Naive thymus-derived CD4-positive, alpha-beta T cell (primary cell): ENCODE data around the gene PHOSPHO1. TPM values are rescaled to one million over a fixed set of nuclear protein-coding genes. Genes with fewer than 3 reads are reported as not detected.
A peak's percentile ranks its signal among the peaks of the same experiment; 100 is the strongest.

Experiments used
- ATAC-seq: fragments of 150-1000 bp; cut with Tn5 transposase; 2 replicates; pipeline ENCODE4 v1.10.0; 2021; ENCODE audit warnings: mild to moderate bottlenecking, moderate library complexity
- CTCF ChIA-PET: fragments of 350-600 bp; sonication (Branson Sonifier 250); formaldehyde crosslinking; loops from one replicate; lab custom pipeline; 2021; ENCODE audit warnings: antibody characterized with exemption; lab: Charles Lee
- POLR2A ChIA-PET: fragments of 350-600 bp; sonication (Branson Sonifier 250); formaldehyde crosslinking; loops from one replicate; lab custom pipeline; 2021; ENCODE audit warnings: antibody characterized with exemption, inconsistent platforms; lab: Charles Lee
- DNase-seq, 9 donors: peaks; one replicate each; pipeline versions ENCODE4 v3.0.0 to v3.0.0-alpha.2; 2020 to 2022; ENCODE audit warnings: mixed read lengths in 1 of 9
- H3K27ac ChIP-seq: one replicate; pipeline ENCODE4 v1.7.0; 2013; ENCODE audit warnings: mild to moderate bottlenecking, low read depth, low read length, moderate library complexity
- H3K27me3 ChIP-seq, 2 donors: one replicate each; pipeline ENCODE4 v1.7.0; 2013; ENCODE audit warnings: low read length in 2 of 2, mild to moderate bottlenecking in 2 of 2, moderate library complexity in 2 of 2; ENCODE audit not compliant: control insufficient read depth in 2 of 2, insufficient read depth in 2 of 2
- H3K36me3 ChIP-seq, 3 experiments: 1 replicate in 2 of 3; 2 replicates in 1 of 3; pipeline ENCODE4 v1.7.0; 2013; ENCODE audit warnings: low read length in 3 of 3, mild to moderate bottlenecking in 3 of 3, moderate library complexity in 1 of 3; ENCODE audit not compliant: insufficient read depth in 3 of 3, control insufficient read depth in 2 of 3
- H3K4me1 ChIP-seq, 2 donors: one replicate each; pipeline ENCODE4 v1.7.0; 2013; ENCODE audit warnings: low read length in 2 of 2, mild to moderate bottlenecking in 2 of 2, moderate library complexity in 1 of 2; ENCODE audit not compliant: control insufficient read depth in 2 of 2, insufficient read depth in 2 of 2
- H3K4me3 ChIP-seq: 2 replicates; pipeline ENCODE4 v1.7.0; 2013; ENCODE audit warnings: mild to moderate bottlenecking, low read length
- H3K9me3 ChIP-seq, 3 experiments: 1 replicate in 2 of 3; 2 replicates in 1 of 3; pipeline ENCODE4 v1.7.0; 2013; ENCODE audit warnings: low read length in 3 of 3; ENCODE audit not compliant: control insufficient read depth in 2 of 3
- H3K27ac Mint-ChIP-seq, 9 donors: one replicate each; pipeline ENCODE4 v1.8.0; 2020 to 2022; ENCODE audit warnings: mixed read lengths in 9 of 9, mild to moderate bottlenecking in 8 of 9, moderate library complexity in 5 of 9, inconsistent platforms in 2 of 9
- H3K27me3 Mint-ChIP-seq, 5 donors: one replicate each; pipeline ENCODE4 v1.8.0; 2021 to 2022; ENCODE audit warnings: mixed read lengths in 5 of 5, mild to moderate bottlenecking in 1 of 5
- H3K36me3 Mint-ChIP-seq, 5 donors: one replicate each; pipeline ENCODE4 v1.8.0; 2020 to 2022; ENCODE audit warnings: mixed read lengths in 5 of 5, mild to moderate bottlenecking in 3 of 5, inconsistent platforms in 1 of 5
- H3K4me1 Mint-ChIP-seq, 7 donors: one replicate each; pipeline ENCODE4 v1.8.0; 2020 to 2022; ENCODE audit warnings: mixed read lengths in 7 of 7, mild to moderate bottlenecking in 3 of 7, inconsistent platforms in 1 of 7
- H3K4me3 Mint-ChIP-seq, 10 donors: one replicate each; pipeline ENCODE4 v1.8.0; 2020 to 2022; ENCODE audit warnings: mild to moderate bottlenecking in 10 of 10, mixed read lengths in 10 of 10, moderate library complexity in 6 of 10, inconsistent platforms in 2 of 10
- H3K9me3 Mint-ChIP-seq, 11 donors: one replicate each; pipeline ENCODE4 v1.8.0; 2020 to 2022; ENCODE audit warnings: mixed read lengths in 11 of 11, mild to moderate bottlenecking in 4 of 11, inconsistent platforms in 1 of 11, moderate library complexity in 1 of 11
- intact Hi-C, 2 donors: fragments of 100-400 bp; cut with micrococcal nuclease; formaldehyde crosslinking; loops; one replicate each; pipeline ENCODE4 v1.15.1; 2023
- polyA plus RNA-seq, 2 donors: library from polyadenylated mRNA; unstranded; fragments of 300-500 nt; fragmentation: Illumina TruSeq; gene quantifications; one replicate each; pipeline ENCODE4 v1.2.3, GENCODE V29; 2021
- total RNA-seq, 6 experiments: library from RNA in 5 of 6; stranded (reverse) in 5 of 6; gene quantifications; 1 replicate in 5 of 6; 2 replicates in 1 of 6; pipeline ENCODE4 v1.2.3 and lab custom pipeline; 2021 to 2026

The PHOSPHO1 gene
- total and polyA plus RNA-seq, 7 experiments from 2014 or later: 0.17 to 0.99 (median 0.46) TPM; not detected in 4

DNA sequence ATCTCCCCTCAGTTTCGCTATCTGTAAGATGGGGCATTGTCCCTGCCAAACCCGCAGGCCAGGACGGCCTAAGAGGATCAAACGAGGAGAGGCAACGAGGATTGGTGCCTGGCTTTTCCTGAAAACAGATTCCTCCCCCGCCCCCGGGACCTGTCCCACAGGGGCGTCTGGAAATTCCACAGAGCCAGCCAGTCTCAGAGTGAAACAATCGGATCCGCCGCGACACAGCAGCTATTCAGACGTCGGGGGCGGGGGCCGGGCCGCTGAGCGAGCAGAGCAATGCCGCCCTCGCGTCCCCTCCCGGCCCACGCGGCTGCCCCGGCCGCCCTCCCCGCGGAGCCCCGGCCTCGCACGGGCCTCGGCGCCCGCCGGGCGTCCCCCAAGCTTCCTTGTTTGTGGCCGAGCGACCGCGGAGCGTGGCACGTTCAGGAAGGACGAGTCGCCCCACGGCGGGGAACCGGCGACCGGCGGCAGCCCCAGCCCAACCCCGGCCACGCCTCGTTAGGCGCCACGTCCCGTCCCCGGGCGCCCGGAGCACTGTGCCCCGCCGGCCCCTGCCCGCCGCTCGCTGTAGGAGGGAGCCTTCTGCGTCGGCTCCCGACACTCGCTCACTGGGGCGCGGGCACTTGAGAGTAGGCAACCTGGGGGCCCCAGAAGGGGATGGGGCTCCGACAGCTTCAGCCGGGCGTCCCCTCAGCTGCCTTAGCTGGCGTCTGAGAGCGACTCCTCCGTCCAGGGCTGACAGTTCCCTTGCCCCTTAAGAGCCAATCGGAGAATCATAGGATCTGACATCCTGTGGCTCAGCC, 29.6 kb upstream of the PHOSPHO1 start:
- Mint-ChIP-seq H3K27ac (peak overlapping the region in 1 of 9 donors; percentile 55), H3K36me3 (no peaks in the 10 kb centered on the region), H3K9me3 (no peaks in the 10 kb centered on the region), H3K4me3 (peak overlapping the region; percentile 63 to 86 (median 82)), H3K4me1 (peaks cover 0 to 10% (median 8%) of the 10 kb centered on the region in 7 donors), H3K27me3 (peaks cover 0 to 22% (median 8%) of the 10 kb centered on the region in 5 donors)
- H3K4me3 ChIP-seq: peak overlapping the region; percentile 64
- ChIA-PET CTCF (interaction anchor here (0.6 kb wide), 1 partner anchor 203 kb away, joined by 3 read pairs; no protein-coding TSS in a partner anchor), POLR2A (interaction anchor here (0.6 to 0.7 kb wide), 2 partner anchors 18 to 39 kb away, joined by 3 read pairs; no protein-coding TSS in a partner anchor)
- peak; percentile 4 to 76 (median 30) for DNase-seq
- H3K9me3 ChIP-seq: no peaks in the 10 kb centered on the region
- intact Hi-C loops: loop anchor here in 1 of 2 donors (2.0 kb wide), 1 partner anchor 33 kb away; no protein-coding TSS in a partner anchor
- ATAC-seq: peak; percentile 80
- no peaks in the 10 kb centered on the region for H3K27me3 ChIP-seq
- H3K36me3 ChIP-seq: no peaks in the 10 kb centered on the region
- H3K4me1 ChIP-seq: peaks cover 5 to 6% of the 10 kb centered on the region in 2 donors
- no peak overlapping the region for H3K27ac ChIP-seq

DNA sequence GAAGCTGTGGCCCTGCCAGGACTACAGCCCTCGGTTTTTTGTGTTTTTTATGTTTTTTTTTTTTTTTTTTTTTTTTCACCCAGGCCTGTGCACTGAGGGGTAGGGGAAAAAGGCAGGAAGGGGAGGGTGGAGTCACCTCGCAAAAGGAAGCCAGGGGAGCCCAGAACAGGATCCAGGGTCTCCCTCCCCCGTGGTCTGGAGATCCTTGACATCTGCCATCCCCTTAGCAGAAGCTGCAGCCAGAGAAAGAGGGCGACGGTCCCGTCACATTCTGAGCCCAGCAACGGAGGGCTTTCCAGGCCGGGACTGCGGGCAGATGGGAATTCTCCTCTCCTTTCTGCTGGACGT, 29.1 kb upstream of the PHOSPHO1 start:
- Histone ChIP-seq H3K27ac (no peak overlapping the region), H3K9me3 (no peaks in the 10 kb centered on the region), H3K27me3 (no peaks in the 10 kb centered on the region), H3K4me3 (peak overlapping the region; percentile 64), H3K4me1 (peaks cover 5 to 6% of the 10 kb centered on the region in 2 donors), H3K36me3 (no peaks in the 10 kb centered on the region)
- H3K36me3 Mint-ChIP-seq: no peaks in the 10 kb centered on the region
- H3K27ac Mint-ChIP-seq: no peak overlapping the region
- DNase-seq (no peak), ATAC-seq (no peak)
- ChIA-PET CTCF (interaction anchor here (0.6 kb wide), 1 partner anchor 203 kb away, joined by 3 read pairs; no protein-coding TSS in a partner anchor), POLR2A (interaction anchor here (0.6 to 0.9 kb wide), 3 partner anchors 19 to 39 kb away, joined by 3 to 4 read pairs (median 3); no protein-coding TSS in a partner anchor)
- peak overlapping the region; percentile 63 to 86 (median 82) for H3K4me3 Mint-ChIP-seq
- intact Hi-C loops: loop anchor here in 1 of 2 donors (2.0 kb wide), 1 partner anchor 33 kb away; no protein-coding TSS in a partner anchor
- peaks cover 0 to 22% (median 8%) of the 10 kb centered on the region in 5 donors for H3K27me3 Mint-ChIP-seq
- peaks cover 0 to 10% (median 8%) of the 10 kb centered on the region in 7 donors for H3K4me1 Mint-ChIP-seq
- H3K9me3 Mint-ChIP-seq: no peaks in the 10 kb centered on the region

DNA sequence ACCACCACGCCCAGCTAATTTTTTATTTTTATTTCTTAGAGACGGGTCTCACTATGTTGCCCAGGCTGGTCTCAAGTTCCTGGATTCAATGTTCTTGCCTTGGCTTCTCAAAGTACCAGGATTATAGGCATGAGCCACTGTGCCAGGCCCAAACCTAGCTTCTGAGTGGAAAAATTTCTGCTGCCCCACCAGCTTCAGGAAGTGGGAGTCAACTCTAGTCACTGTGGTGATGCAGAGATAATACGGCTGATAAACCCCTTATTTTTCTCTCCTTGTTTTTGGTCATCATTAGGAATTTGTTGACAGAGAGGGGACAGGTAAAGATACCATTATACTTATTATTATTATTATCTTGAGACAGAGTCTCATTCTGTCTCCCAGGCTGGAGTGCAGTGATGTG, 27.8 kb upstream of the PHOSPHO1 start:
- intact Hi-C loops: no loop called here
- POLR2A ChIA-PET: interaction anchor here (0.8 kb wide), 1 partner anchor 49 kb away, joined by 3 read pairs; no protein-coding TSS in a partner anchor

DNA sequence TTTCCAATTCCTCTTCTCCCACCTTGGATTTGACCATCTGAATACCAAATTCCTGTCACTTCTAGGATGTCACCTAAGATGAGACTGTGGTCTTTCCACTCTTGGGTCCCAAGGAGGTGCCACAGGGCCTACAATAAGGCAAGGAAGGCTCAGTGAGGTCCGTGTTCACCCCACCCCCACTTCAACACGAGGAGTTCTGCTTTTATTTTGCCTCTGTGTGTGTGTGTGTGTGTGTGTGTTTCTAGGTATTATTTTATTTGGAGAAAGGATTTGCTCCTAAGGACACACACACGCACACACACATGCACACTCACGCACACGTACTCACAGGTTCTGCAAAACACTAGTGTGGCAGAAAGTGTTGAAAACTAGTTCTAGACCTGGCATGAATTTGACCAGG, 24.5 kb upstream of the PHOSPHO1 start:
- no peak overlapping the region for H3K4me3 Mint-ChIP-seq
- H3K27ac Mint-ChIP-seq: no peak overlapping the region
- DNase-seq: no peak
- H3K36me3 Mint-ChIP-seq: no peaks in the 10 kb centered on the region
- H3K27me3 Mint-ChIP-seq: peaks cover 0 to 4% (median 0%) of the 10 kb centered on the region in 5 donors
- ChIA-PET CTCF (no interaction called here), POLR2A (no interaction called here)
- Histone ChIP-seq H3K9me3 (no peaks in the 10 kb centered on the region), H3K36me3 (no peaks in the 10 kb centered on the region), H3K27me3 (no peaks in the 10 kb centered on the region), H3K4me3 (no peak overlapping the region), H3K4me1 (peaks cover 3 to 5% of the 10 kb centered on the region in 2 donors), H3K27ac (no peak overlapping the region)
- intact Hi-C loops: no loop called here
- ATAC-seq: no peak
- peaks cover 0 to 8% (median 0%) of the 10 kb centered on the region in 7 donors for H3K4me1 Mint-ChIP-seq
- H3K9me3 Mint-ChIP-seq: no peaks in the 10 kb centered on the region

More for the DNA sequence above, 27.8 kb upstream of the PHOSPHO1 start:
- no peaks in the 10 kb centered on the region for H3K27me3 ChIP-seq
- H3K27ac ChIP-seq: no peak overlapping the region
- CTCF ChIA-PET: interaction anchor here (1.1 kb wide), 1 partner anchor 58 kb away, joined by 3 read pairs; no protein-coding TSS in a partner anchor
- H3K36me3 ChIP-seq: no peaks in the 10 kb centered on the region
- no peak for DNase-seq
- no peak overlapping the region for H3K4me3 ChIP-seq
- peaks cover 0 to 19% (median 8%) of the 10 kb centered on the region in 5 donors for H3K27me3 Mint-ChIP-seq
- no peak for ATAC-seq
- no peaks in the 10 kb centered on the region for H3K36me3 Mint-ChIP-seq
- no peaks in the 10 kb centered on the region for H3K9me3 ChIP-seq
- peak overlapping the region in 1 of 10 donors; percentile 34 for H3K4me3 Mint-ChIP-seq
- H3K9me3 Mint-ChIP-seq: no peaks in the 10 kb centered on the region
- peaks cover 0 to 11% (median 8%) of the 10 kb centered on the region in 7 donors for H3K4me1 Mint-ChIP-seq
- no peak overlapping the region for H3K27ac Mint-ChIP-seq
- peaks cover 5 to 6% of the 10 kb centered on the region in 2 donors for H3K4me1 ChIP-seq

DNA sequence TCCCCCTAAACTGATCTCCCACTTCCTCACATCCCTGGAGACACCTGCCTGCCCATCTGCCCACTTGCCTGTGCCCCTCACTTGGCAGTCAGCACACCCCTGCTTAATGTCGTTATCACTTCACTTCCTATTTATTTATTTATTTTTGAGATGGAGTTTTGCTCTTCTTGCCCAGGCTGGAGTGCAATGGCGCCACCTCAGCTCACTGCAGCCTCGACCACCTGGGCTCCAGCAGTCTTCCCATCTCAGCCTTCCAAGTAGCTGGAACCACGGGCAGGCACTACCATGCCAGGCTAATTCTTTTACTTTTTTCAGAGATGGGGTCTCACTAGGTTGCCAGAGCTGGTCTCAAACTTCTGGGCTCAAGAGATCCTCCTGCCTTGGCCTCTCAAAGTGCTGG, 23.5 kb upstream of the PHOSPHO1 start:
- Histone ChIP-seq H3K27ac (no peak overlapping the region), H3K9me3 (no peaks in the 10 kb centered on the region), H3K4me3 (no peak overlapping the region), H3K4me1 (no peaks in the 10 kb centered on the region), H3K36me3 (no peaks in the 10 kb centered on the region), H3K27me3 (no peaks in the 10 kb centered on the region)
- Mint-ChIP-seq H3K27me3 (peaks cover 0 to 3% (median 0%) of the 10 kb centered on the region in 5 donors), H3K4me1 (peaks cover 0 to 4% (median 0%) of the 10 kb centered on the region in 7 donors), H3K9me3 (no peaks in the 10 kb centered on the region), H3K27ac (peak overlapping the region in 1 of 9 donors; percentile 20), H3K36me3 (no peaks in the 10 kb centered on the region), H3K4me3 (no peak overlapping the region)
- DNase-seq (no peak), ATAC-seq (no peak)
- POLR2A ChIA-PET: no interaction called here
- intact Hi-C loops: no loop called here
- CTCF ChIA-PET: no interaction called here

DNA sequence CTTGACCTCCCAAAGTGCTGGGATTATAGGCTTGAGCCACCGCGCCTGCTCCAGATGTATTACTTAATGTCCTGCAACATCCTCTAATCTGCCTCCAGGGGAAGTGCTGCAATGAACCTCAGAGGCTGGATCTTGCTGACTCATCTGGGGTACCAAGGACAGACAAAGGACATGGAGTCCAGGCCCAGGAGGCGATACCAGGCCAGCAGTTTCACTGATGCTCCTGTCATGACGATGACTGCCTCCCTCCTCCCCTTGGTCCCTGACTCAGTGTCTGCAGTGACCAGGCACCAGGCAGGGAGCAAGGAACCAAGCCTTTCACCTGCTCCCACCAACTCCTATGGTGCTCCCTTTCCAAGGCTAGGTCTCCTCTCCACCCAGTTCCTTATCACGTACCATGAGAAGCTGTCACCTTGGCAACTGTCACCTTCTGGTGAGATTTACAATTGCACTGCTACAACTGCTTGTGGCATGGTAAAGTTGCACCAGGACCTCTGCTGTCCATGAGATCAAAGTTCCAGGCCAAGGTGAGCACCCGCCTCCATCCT, 21.6 kb upstream of the PHOSPHO1 start:
- Mint-ChIP-seq H3K4me3 (no peak overlapping the region), H3K27ac (no peak overlapping the region), H3K9me3 (no peaks in the 10 kb centered on the region), H3K4me1 (peaks cover 0 to 4% (median 0%) of the 10 kb centered on the region in 7 donors), H3K36me3 (no peaks in the 10 kb centered on the region), H3K27me3 (peaks cover 0 to 10% (median 0%) of the 10 kb centered on the region in 5 donors)
- no peak overlapping the region for H3K27ac ChIP-seq
- H3K4me1 ChIP-seq: no peaks in the 10 kb centered on the region
- CTCF ChIA-PET: no interaction called here
- no peaks in the 10 kb centered on the region for H3K36me3 ChIP-seq
- H3K9me3 ChIP-seq: no peaks in the 10 kb centered on the region
- no peak overlapping the region for H3K4me3 ChIP-seq
- intact Hi-C loops: no loop called here
- H3K27me3 ChIP-seq: no peaks in the 10 kb centered on the region
- no peak for DNase-seq
- POLR2A ChIA-PET: no interaction called here
- ATAC-seq: peak; percentile 81
